ENCODE results near the gene G6PC3.
"Not testable (repeated sequence)": the region's sequence is repeated elsewhere in the genome, so short reads cannot be mapped to it uniquely, and the experiment has no call there.

G6PC3 gene

DNA sequence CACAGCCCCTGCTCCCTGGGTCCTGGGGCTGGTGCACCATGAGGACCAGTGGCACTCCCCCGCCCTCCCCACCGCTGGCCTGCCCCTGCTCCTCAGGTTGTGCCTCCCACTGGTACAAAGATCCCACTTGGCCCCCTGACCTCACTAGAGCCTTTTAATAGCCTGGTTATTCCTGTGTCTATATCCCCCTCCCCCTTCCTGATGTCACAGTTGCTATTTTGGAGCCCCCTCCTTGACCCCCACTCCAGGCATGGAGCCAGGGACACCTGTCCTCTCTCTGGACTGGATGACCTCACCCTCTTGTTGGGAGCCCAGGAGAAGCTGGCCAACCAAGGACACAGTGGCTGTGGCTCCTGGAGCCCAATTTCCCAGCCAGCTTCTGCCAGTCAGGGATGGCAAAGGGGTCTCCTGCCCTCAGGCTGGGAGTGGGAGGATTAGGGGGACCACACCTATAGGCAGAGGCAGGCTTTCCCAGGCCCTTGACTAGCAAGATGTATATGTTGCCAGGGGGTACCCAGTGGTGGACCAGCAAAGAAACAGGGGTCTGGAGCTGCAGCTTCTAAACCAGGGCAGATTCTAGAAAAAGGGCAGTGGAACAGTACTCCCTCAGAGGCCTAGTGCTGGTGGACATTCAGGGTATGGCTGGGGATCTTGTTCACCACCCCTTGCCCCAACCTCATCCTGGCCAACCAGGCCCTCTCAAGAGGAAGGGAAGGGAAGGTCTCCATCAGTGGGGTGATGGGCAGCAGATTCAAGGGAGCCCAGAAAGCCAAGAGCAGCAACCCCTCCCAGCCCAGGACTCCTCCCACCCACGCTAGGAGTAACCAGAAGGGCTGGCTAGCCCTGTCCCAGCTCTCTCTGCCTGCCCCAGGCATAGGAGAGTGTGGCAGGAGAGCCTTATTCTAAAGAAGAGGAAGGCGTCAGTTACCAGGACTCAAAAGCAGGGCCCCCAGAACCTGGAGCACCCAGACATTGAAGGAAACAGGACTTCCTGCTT, 42.0 kb downstream of the G6PC3 start:
- Histone ChIP-seq H3K27me3 (ENCODE audit: control insufficient read depth, insufficient read depth, low read length) (no peaks in the 10 kb centered on the region), H3K27ac (ENCODE audit: low read length) (no peak overlapping the region), H3K9me3 (ENCODE audit: control insufficient read depth, low read depth, low read length) (no peaks in the 10 kb centered on the region), H3K4me1 (ENCODE audit: control insufficient read depth, low read depth, low read length) (peaks cover 12% of the 10 kb centered on the region), H3K36me3 (ENCODE audit: control insufficient read depth, low read depth, low read length) (no peaks in the 10 kb centered on the region), H3K9ac (ENCODE audit: low read length) (no peak overlapping the region), H3K4me3 (ENCODE audit: low read length) (no peak overlapping the region)

DNA sequence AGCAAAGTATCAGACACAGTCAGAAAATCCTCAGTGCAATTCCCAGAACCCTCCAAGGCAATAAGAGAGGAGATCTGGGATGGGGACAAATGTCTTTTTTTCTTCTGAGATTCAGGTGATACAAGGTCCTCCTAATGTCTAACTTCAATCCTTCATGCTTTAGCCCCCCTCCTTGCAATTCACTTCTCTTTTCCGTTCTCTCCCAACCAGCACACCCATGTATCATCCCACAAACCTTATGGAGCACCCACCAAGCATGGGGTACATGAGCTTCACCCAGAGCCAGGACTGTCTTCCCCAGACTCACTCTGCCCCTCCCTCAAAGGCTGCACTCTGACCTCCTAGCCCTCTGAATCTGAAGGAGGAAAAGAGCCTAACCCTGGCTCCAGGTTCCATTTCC, 42.8 kb downstream of the G6PC3 start:
- Histone ChIP-seq H3K9ac (ENCODE audit: low read length) (no peak overlapping the region), H3K36me3 (ENCODE audit: control insufficient read depth, low read depth, low read length) (no peaks in the 10 kb centered on the region), H3K27me3 (ENCODE audit: control insufficient read depth, insufficient read depth, low read length) (no peaks in the 10 kb centered on the region), H3K27ac (ENCODE audit: low read length) (no peak overlapping the region), H3K4me3 (ENCODE audit: low read length) (no peak overlapping the region), H3K9me3 (ENCODE audit: control insufficient read depth, low read depth, low read length) (no peaks in the 10 kb centered on the region), H3K4me1 (ENCODE audit: control insufficient read depth, low read depth, low read length) (peaks cover 14% of the 10 kb centered on the region)

DNA sequence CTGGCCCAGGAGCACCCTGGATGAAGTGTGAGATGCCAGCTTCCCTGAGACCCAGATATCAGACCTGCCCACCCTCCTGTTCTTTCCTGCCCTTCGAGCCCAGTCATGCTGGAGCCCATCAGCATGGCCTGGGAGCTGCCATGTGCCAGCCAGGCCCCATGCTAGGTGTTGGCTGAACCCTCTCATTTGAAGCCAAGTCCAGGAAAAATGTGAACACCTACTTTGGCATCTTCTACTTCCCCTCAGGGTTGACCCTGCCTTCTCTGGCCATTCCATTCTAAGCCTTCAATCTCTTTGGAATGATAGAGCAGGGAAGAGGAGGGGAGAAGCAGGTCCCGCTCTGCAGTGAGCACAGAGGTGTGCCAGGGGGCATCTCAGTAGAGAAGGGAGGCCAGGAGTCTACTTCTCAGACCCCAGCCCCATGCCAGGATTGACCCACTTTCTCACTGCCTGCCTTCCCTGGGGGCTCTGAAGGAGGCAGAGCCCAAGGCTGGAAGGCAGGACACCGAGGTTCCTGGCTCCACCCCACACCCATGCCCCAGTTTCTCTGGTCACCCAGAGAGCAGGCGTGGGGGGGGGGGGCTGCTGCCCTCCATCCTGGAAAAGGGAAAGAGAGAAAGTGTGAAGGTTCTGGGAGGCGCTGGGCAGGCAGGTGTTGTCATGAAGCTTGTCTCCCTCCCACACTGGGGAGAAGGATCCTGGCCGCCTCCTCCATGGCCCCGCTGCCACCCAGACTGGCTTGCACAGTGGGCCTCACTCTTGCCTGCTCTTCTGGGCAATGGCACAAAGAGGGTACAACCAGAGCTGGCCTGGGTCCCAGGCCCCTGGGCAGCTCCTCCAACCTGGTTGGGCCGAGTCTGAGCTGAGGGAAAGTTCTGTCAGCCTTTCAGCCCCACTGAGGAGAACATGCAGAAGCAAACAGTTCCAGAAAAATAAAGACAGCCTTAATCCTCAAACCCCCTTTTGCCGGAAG, 43.6 kb downstream of the G6PC3 start:
- no peak overlapping the region for H3K4me3 ChIP-seq (ENCODE audit: low read length)
- H3K36me3 ChIP-seq (ENCODE audit: control insufficient read depth, low read depth, low read length): no peaks in the 10 kb centered on the region
- H3K27ac ChIP-seq (ENCODE audit: low read length): no peak overlapping the region
- peaks cover 15% of the 10 kb centered on the region for H3K4me1 ChIP-seq (ENCODE audit: control insufficient read depth, low read depth, low read length)
- no peaks in the 10 kb centered on the region for H3K27me3 ChIP-seq (ENCODE audit: control insufficient read depth, insufficient read depth, low read length)
- no peaks in the 10 kb centered on the region for H3K9me3 ChIP-seq (ENCODE audit: control insufficient read depth, low read depth, low read length)
- H3K9ac ChIP-seq (ENCODE audit: low read length): no peak overlapping the region

DNA sequence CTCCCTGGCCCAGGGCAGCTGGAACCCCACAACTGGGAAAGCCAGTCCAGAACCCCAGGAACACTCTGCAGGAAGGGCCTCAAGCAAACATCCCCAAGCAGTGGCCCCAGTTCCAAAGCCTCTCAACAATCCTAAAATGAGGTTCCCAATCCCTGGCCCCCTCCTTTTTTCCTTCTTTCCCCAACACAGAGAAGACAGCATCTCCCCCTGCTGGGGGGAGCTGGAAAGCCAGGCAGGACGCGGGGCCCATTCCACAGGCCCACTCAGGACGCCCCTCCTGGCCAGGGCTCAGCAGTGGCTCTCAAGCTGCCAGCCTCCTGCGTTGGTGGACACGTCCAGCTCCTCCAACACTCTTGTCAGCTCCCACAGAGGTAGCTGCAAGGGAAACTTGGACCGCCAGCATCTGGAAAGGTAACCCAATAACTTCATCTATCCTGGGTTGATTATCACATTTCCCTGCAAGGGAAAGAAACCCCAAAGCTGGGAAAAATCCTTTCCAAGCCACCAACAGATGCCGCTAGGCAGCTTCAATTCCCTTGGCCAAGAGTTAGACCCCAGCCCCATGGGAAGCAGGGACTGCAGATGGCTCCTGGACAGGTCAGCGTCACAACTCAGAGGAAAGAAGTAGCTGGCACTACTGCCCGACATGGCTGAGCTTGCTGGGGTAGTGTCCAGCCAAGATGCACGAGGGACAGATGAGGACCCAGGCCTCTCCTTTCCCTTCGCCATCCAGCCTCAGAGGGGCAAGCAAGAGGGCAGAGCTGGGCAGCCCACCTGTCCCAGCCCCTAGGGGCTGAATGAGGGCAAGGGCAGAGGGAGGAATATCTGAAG, 45.3 kb downstream of the G6PC3 start:
- Histone ChIP-seq H3K4me3 (ENCODE audit: low read length) (no peak overlapping the region), H3K36me3 (ENCODE audit: control insufficient read depth, low read depth, low read length) (no peaks in the 10 kb centered on the region), H3K27me3 (ENCODE audit: control insufficient read depth, insufficient read depth, low read length) (no peaks in the 10 kb centered on the region), H3K27ac (ENCODE audit: low read length) (no peak overlapping the region), H3K9me3 (ENCODE audit: control insufficient read depth, low read depth, low read length) (no peaks in the 10 kb centered on the region), H3K9ac (ENCODE audit: low read length) (no peak overlapping the region), H3K4me1 (ENCODE audit: control insufficient read depth, low read depth, low read length) (peaks cover 10% of the 10 kb centered on the region)

DNA sequence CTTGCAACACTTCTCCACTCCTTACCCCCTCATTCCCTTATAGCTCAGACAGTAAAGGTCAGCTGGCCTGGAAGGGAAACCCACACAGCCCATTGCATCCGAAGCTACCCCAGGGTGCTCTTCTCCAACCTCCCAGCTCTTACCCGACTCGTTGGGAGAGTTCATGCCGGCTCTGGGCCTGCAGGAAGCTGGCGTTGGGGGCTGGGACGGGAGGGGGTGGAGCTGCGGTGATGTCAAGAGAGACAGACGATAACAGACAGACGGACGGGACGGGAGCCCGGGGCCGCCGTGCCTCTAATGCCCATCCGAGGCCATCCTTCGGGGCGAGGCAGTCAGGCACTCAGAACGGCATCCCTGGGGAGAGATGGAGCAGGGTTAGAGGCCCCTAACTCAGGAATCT, 46.8 kb downstream of the G6PC3 start:
- no peak overlapping the region for H3K27ac ChIP-seq (ENCODE audit: low read length)
- peaks cover 6% of the 10 kb centered on the region for H3K4me1 ChIP-seq (ENCODE audit: control insufficient read depth, low read depth, low read length)
- peaks cover 4% of the 10 kb centered on the region for H3K27me3 ChIP-seq (ENCODE audit: control insufficient read depth, insufficient read depth, low read length)
- no peaks in the 10 kb centered on the region for H3K36me3 ChIP-seq (ENCODE audit: control insufficient read depth, low read depth, low read length)
- no peak overlapping the region for H3K4me3 ChIP-seq (ENCODE audit: low read length)
- no peak overlapping the region for H3K9ac ChIP-seq (ENCODE audit: low read length)
- no peaks in the 10 kb centered on the region for H3K9me3 ChIP-seq (ENCODE audit: control insufficient read depth, low read depth, low read length)

DNA sequence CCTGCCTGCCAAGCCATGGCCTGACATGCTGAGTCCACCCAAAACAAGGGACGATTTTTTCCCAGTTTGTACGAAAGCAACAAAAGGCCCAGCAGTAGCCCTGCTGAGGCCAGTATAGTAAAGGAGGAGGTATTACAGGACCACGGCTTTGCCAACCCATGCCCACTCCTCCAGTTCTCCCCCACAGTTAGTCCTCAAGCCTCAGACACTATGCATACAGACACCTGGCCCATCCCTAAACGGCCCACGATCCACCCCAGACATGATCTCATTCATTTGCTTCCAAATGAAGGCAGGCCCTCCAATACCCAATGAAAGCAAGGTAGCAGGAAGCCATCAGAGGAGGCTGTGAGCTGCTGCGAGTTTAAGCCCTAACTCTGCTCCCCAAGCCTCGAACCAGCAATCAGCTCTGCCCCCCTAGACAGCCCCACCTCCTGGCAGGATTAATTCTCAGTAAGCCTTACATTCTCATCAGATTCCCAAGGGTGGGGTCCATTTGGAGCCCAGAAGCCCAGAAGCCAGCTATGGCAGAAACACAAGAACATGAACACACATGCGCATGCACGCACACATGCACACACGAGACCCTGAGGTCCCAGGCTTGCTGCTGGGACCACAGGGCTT, 48.0 kb downstream of the G6PC3 start:
- peaks cover 11% of the 10 kb centered on the region for H3K4me1 ChIP-seq (ENCODE audit: control insufficient read depth, low read depth, low read length)
- H3K9me3 ChIP-seq (ENCODE audit: control insufficient read depth, low read depth, low read length): no peaks in the 10 kb centered on the region
- no peaks in the 10 kb centered on the region for H3K36me3 ChIP-seq (ENCODE audit: control insufficient read depth, low read depth, low read length)
- no peak overlapping the region for H3K4me3 ChIP-seq (ENCODE audit: low read length)
- H3K9ac ChIP-seq (ENCODE audit: low read length): no peak overlapping the region
- H3K27ac ChIP-seq (ENCODE audit: low read length): no peak overlapping the region
- peaks cover 10% of the 10 kb centered on the region for H3K27me3 ChIP-seq (ENCODE audit: control insufficient read depth, insufficient read depth, low read length)

DNA sequence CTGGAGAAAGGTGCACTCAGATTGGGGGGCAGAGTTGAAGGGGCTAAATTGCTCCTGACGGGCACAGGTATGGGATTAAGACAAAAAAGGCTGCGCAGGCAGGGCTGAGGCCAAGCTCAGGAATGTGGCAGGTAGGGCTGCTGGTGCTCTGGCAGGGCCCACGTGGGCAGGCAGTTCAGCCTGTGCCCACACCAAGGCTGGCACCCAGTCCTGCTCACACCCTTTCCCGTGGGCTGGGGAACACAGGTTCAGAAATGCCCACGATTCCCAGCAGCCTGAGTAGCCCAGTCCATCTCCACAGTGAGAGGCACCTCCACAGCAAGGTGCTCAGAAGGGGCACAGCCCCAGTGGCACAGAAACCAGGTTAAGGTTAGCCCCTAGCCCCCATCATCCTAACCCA, 48.5 kb downstream of the G6PC3 start:
- no peak overlapping the region for H3K27ac ChIP-seq (ENCODE audit: low read length)
- H3K4me1 ChIP-seq (ENCODE audit: control insufficient read depth, low read depth, low read length): peaks cover 11% of the 10 kb centered on the region
- H3K9ac ChIP-seq (ENCODE audit: low read length): no peak overlapping the region
- H3K9me3 ChIP-seq (ENCODE audit: control insufficient read depth, low read depth, low read length): no peaks in the 10 kb centered on the region
- H3K36me3 ChIP-seq (ENCODE audit: control insufficient read depth, low read depth, low read length): no peaks in the 10 kb centered on the region
- peaks cover 10% of the 10 kb centered on the region for H3K27me3 ChIP-seq (ENCODE audit: control insufficient read depth, insufficient read depth, low read length)
- no peak overlapping the region for H3K4me3 ChIP-seq (ENCODE audit: low read length)

DNA sequence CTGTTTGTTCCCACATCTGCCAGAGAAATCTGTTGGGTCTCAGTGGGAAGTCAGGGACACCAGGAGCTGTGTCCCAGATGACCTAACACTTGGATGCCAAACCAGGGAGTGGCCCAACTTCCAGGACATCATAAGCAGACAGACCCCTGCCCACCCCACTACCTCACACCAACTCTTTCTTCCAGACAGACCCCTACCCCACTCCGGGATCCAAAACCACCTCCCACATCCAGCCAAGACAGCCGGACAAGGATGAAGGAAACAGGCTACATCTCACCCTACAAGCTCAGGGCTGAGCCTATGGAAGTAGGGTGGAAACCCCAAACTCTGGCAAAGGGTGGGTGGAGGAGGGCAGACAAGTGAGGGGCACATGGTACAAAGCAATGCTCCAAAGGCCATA, 49.3 kb downstream of the G6PC3 start:
- Histone ChIP-seq H3K27ac (ENCODE audit: low read length) (no peak overlapping the region), H3K27me3 (ENCODE audit: control insufficient read depth, insufficient read depth, low read length) (peaks cover 10% of the 10 kb centered on the region), H3K4me1 (ENCODE audit: control insufficient read depth, low read depth, low read length) (peaks cover 11% of the 10 kb centered on the region), H3K4me3 (ENCODE audit: low read length) (no peak overlapping the region), H3K36me3 (ENCODE audit: control insufficient read depth, low read depth, low read length) (no peaks in the 10 kb centered on the region), H3K9me3 (ENCODE audit: control insufficient read depth, low read depth, low read length) (no peaks in the 10 kb centered on the region), H3K9ac (ENCODE audit: low read length) (no peak overlapping the region)

DNA sequence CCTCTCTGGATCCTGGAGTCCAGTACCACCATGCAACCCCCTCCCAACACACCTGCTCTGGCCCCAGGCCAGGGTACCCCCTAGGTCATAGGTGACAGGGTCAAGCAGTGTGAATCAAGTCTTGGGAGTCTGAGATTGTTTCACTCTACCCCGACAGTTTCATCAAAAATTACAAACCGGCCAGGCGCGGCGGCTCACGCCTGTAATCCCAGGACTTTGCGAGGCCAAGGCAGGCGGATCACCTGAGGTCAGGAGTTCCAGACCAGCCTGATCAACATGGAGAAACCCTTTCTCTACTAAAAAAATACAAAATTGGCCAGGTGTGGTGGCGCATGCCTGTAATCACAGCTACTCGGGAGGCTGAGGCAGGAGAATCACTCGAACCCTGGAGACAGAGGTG, 49.7 kb downstream of the G6PC3 start:
- Histone ChIP-seq H3K4me1 (ENCODE audit: control insufficient read depth, low read depth, low read length) (peaks cover 11% of the 10 kb centered on the region), H3K27me3 (ENCODE audit: control insufficient read depth, insufficient read depth, low read length) (peaks cover 10% of the 10 kb centered on the region)
- not testable (repeated sequence) for H3K27ac ChIP-seq (ENCODE audit: low read length); H3K9me3 ChIP-seq (ENCODE audit: control insufficient read depth, low read depth, low read length); H3K36me3 ChIP-seq (ENCODE audit: control insufficient read depth, low read depth, low read length); H3K9ac ChIP-seq (ENCODE audit: low read length); H3K4me3 ChIP-seq (ENCODE audit: low read length)

DNA sequence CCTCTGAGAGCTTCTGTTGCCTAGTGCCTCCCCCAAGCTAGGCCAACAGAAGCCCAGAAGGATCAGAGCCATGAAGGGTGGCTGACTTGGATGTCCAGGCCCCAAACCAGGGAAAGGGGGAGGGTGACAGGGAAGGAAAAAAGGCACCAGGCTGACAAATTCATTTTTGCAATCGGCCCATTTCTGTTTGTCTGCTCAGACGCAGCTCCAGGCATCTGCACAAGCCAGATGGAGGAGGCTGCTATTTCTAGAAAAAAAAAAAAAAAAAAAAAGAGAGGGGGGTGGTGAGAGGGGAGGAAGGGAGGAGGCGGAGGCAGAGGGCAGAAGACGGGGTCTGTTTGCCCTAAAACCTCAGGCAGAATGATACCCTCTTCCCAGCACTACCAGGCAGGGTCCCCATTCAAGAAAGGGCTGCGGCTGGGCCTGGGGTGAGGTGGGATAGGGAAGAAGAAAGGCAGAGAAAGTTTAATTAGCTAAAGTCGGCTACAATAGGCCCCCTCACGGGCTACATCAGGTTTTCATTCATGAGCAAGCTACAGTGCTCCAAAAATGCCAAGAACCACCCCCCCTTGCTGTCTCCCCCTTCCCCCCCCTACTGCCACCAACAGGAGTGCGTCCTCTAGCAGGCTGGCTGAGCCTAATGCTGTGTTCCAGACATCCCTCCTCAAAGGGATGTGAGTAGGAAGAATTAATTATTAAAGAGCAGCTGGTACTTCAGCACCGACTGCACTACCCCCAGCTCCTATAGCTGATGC, 50.5 kb downstream of the G6PC3 start:
- Histone ChIP-seq H3K9me3 (ENCODE audit: control insufficient read depth, low read depth, low read length) (no peaks in the 10 kb centered on the region), H3K9ac (ENCODE audit: low read length) (no peak overlapping the region), H3K27ac (ENCODE audit: low read length) (no peak overlapping the region), H3K27me3 (ENCODE audit: control insufficient read depth, insufficient read depth, low read length) (peaks cover 10% of the 10 kb centered on the region), H3K4me1 (ENCODE audit: control insufficient read depth, low read depth, low read length) (peaks cover 11% of the 10 kb centered on the region), H3K4me3 (ENCODE audit: low read length) (no peak overlapping the region), H3K36me3 (ENCODE audit: control insufficient read depth, low read depth, low read length) (no peaks in the 10 kb centered on the region)
